PFSK-1 (cell line): ENCODE measurements around the gene NMRK1.

Source experiments
- FOXP2 ChIP-seq: optimal IDR thresholded peaks from 2 replicates; pipeline ENCODE3; 2011; ENCODE audit warnings: borderline replicate concordance, control low read depth, inconsistent platforms; ENCODE audit not compliant: insufficient read depth; ENCODE audit errors: extremely low read length, extremely low read depth
- POLR2AphosphoS5 ChIP-seq: IDR thresholded peaks from 2 replicates; pipeline ENCODE4 v1.6.1; 2012; ENCODE audit warnings: low read depth, mild to moderate bottlenecking, control low read depth, low read length, moderate library complexity
- REST ChIP-seq, 2 experiments: IDR thresholded peaks; 2 replicates each; pipeline versions ENCODE4 v1.6.1 to v1.8.0; 2011 to 2012; ENCODE audit warnings: low read depth in 2 of 2, low read length in 2 of 2, control low read depth in 1 of 2, inconsistent platforms in 1 of 2, mild to moderate bottlenecking in 1 of 2, moderate library complexity in 1 of 2; ENCODE audit not compliant: insufficient read depth in 1 of 2
- SIN3A ChIP-seq: IDR thresholded peaks from 2 replicates; pipeline ENCODE4 v1.6.1; 2012; ENCODE audit warnings: mild to moderate bottlenecking, low read length, moderate library complexity, borderline replicate concordance; ENCODE audit not compliant: insufficient read depth
- TAF1 ChIP-seq: IDR thresholded peaks from 2 replicates; pipeline ENCODE4 v1.6.1; 2012; ENCODE audit warnings: low read length, control low read depth, borderline replicate concordance; ENCODE audit not compliant: insufficient read depth

Gene NMRK1

GRCh38 chr9:75019654-75020053 is 68.3 kb downstream of the NMRK1 start:
- TF ChIP-seq REST (IDR thresholded peaks at IDR 0.05; ENCODE audit: insufficient read depth in 1 of 2, low read depth in 2 of 2, low read length in 2 of 2) (no peak), SIN3A (no peak), FOXP2 (no peak), TAF1 (no peak), POLR2AphosphoS5 (no peak)

GRCh38 chr9:75019022-75019421 is 68.9 kb downstream of the NMRK1 start:
- no peak for TF ChIP-seq FOXP2
- TF ChIP-seq TAF1 = no peak
- TF ChIP-seq POLR2AphosphoS5 = no peak
- TF ChIP-seq SIN3A = no peak
- TF ChIP-seq REST (IDR thresholded peaks at IDR 0.05; ENCODE audit: insufficient read depth in 1 of 2, low read depth in 2 of 2, low read length in 2 of 2) = no peak

DNA sequence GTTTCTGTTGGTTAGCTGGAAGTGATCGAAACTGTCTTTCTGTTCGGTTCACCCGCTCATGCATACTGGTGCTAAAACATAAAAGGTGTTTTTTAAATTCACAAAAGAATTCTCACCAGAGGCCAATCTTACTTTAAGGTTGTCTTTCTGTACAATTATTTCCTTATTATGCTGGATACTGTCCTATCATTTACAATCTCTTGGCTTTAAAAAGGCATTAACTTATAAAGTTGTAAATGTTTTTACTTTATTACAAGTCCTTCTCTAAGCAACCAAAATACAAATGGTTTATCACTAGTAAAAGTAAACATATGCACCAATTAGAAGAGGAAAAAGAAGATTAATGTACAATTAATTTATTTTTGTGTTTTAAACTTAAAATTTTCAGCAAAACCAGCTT is 70.6 kb downstream of the NMRK1 start:
- TF ChIP-seq SIN3A = no peak
- no peak for TF ChIP-seq POLR2AphosphoS5
- TF ChIP-seq FOXP2 = no peak
- no peak for TF ChIP-seq REST (IDR thresholded peaks at IDR 0.05; ENCODE audit: insufficient read depth in 1 of 2, low read depth in 2 of 2, low read length in 2 of 2)
- no peak for TF ChIP-seq TAF1

- TF ChIP-seq SIN3A = no peak
- no peak for TF ChIP-seq TAF1
- TF ChIP-seq REST (IDR thresholded peaks at IDR 0.05; ENCODE audit: insufficient read depth in 1 of 2, low read depth in 2 of 2, low read length in 2 of 2) = no peak
- TF ChIP-seq FOXP2 = no peak
- no peak for TF ChIP-seq POLR2AphosphoS5
These were observed 74.2 kb downstream of the NMRK1 start for GRCh38 chr9:75013735-75014134.
